H1 (cell line): ENCODE results near the gene INTS1. TPM values are rescaled to one million over a fixed set of nuclear protein-coding genes. Genes with fewer than 3 reads are reported as not detected.

ENCODE experiments used
- CTCF ChIA-PET: fragments of 300-600 bp; sonication (Branson Sonifier 250); formaldehyde crosslinking; loops from one replicate; lab custom pipeline; 2021; ENCODE audit not compliant: partially characterized antibody; lab: Charles Lee
- POLR2A ChIA-PET: fragments of 300-600 bp; sonication (Branson Sonifier 250); formaldehyde crosslinking; loops from one replicate; lab custom pipeline; 2021; ENCODE audit warnings: inconsistent platforms; ENCODE audit not compliant: partially characterized antibody; lab: Charles Lee
- DNase-seq, 2 experiments: peaks; one replicate each; pipeline versions ENCODE4 v3.0.0 to v3.0.0-alpha.2; 2010 to 2022; ENCODE audit warnings: low spot score in 2 of 2, low read depth in 1 of 2, mixed read lengths in 1 of 2
- FAIRE-seq: peaks from 2 replicates; lab custom pipeline; 2011; peaks lifted over from hg19 to GRCh38; lab: Jason Lieb, UNC
- H2AFZ ChIP-seq: 2 replicates; pipeline ENCODE4 v1.8.1; 2012; ENCODE audit warnings: low read length, inconsistent platforms
- H2AK5ac ChIP-seq: 2 replicates; pipeline ENCODE4 v1.6.1; 2013; ENCODE audit warnings: low read depth, low read length
- H2BK120ac ChIP-seq: replicated peaks from 2 replicates; pipeline ENCODE3; 2013; ENCODE audit warnings: low read depth, low read length, inconsistent platforms
- H2BK12ac ChIP-seq: 2 replicates; pipeline ENCODE4 v1.6.1; 2013; ENCODE audit warnings: low read depth, low read length
- H2BK15ac ChIP-seq: 2 replicates; pipeline ENCODE4 v1.6.1; 2013; ENCODE audit warnings: low read length
- H2BK20ac ChIP-seq: 2 replicates; pipeline ENCODE4 v1.6.1; 2013; ENCODE audit warnings: low read length
- H2BK5ac ChIP-seq: 2 replicates; pipeline ENCODE4 v1.6.1; 2013; ENCODE audit warnings: low read depth, low read length
- H3K14ac ChIP-seq: 2 replicates; pipeline ENCODE4 v1.6.1; 2013; ENCODE audit warnings: inconsistent platforms; ENCODE audit not compliant: insufficient read length
- H3K18ac ChIP-seq: 2 replicates; pipeline ENCODE4 v1.6.1; 2013; ENCODE audit warnings: low read length; ENCODE audit errors: extremely low read depth
- H3K23ac ChIP-seq: 2 replicates; pipeline ENCODE4 v1.6.1; 2013; ENCODE audit warnings: inconsistent platforms; ENCODE audit not compliant: insufficient read length
- H3K23me2 ChIP-seq: 2 replicates; pipeline ENCODE4 v1.6.1; 2013; ENCODE audit warnings: low read depth, low read length
- H3K27ac ChIP-seq: 2 replicates; pipeline ENCODE4 v1.6.1; 2011; ENCODE audit warnings: low read depth, low read length, inconsistent platforms
- H3K27me3 ChIP-seq, 4 experiments: replicated peaks in 1 of 4; 1 replicate in 1 of 4; 2 replicates in 3 of 4; pipeline versions ENCODE4 v1.6.1 to v1.8.1; 2011 to 2013; ENCODE audit warnings: low read length in 3 of 4, mild to moderate bottlenecking in 3 of 4, inconsistent platforms in 2 of 4, mixed read lengths in 2 of 4, moderate library complexity in 1 of 4; ENCODE audit not compliant: control insufficient read depth in 3 of 4, insufficient read depth in 3 of 4; ENCODE audit errors: extremely low read depth in 1 of 4
- H3K36me3 ChIP-seq, 4 experiments: 2 replicates each; pipeline versions ENCODE4 v1.6.1 to v1.8.1; 2011 to 2013; ENCODE audit warnings: mild to moderate bottlenecking in 4 of 4, low read length in 3 of 4, moderate library complexity in 2 of 4, control low read depth in 1 of 4, inconsistent platforms in 1 of 4; ENCODE audit not compliant: insufficient read depth in 4 of 4, control insufficient read depth in 2 of 4
- H3K4ac ChIP-seq: replicated peaks from 2 replicates; pipeline ENCODE3; 2013; ENCODE audit warnings: low read length, low read depth, mixed read lengths, inconsistent platforms; ENCODE audit not compliant: insufficient read length
- H3K4me1 ChIP-seq, 4 experiments: replicated peaks in 1 of 4; 1 replicate in 1 of 4; 2 replicates in 3 of 4; pipeline versions ENCODE4 v1.6.1 to v1.8.1; 2011 to 2013; ENCODE audit warnings: low read length in 3 of 4, inconsistent platforms in 2 of 4, mixed read lengths in 1 of 4; ENCODE audit not compliant: insufficient read depth in 4 of 4, control insufficient read depth in 3 of 4
- H3K4me2 ChIP-seq, 2 experiments: 2 replicates each; pipeline versions ENCODE4 v1.6.1 to v1.8.1; 2011 to 2013; ENCODE audit warnings: low read depth in 2 of 2, low read length in 2 of 2, control low read depth in 1 of 2, inconsistent platforms in 1 of 2, mild to moderate bottlenecking in 1 of 2; ENCODE audit not compliant: insufficient read depth in 1 of 2
- H3K4me3 ChIP-seq, 4 experiments: fragments of 200-600, 300-600 bp in 1 of 4; sonication (generic), shearing (Covaris generic), sonication (Bioruptor Twin) in 1 of 4; 2 replicates each; pipeline versions ENCODE4 v1.5.1 to v1.8.1; 2011 to 2016; ENCODE audit warnings: low read length in 4 of 4, low read depth in 3 of 4, control low read depth in 2 of 4, inconsistent platforms in 2 of 4, mild to moderate bottlenecking in 2 of 4, mixed read lengths in 1 of 4, moderate library complexity in 1 of 4; ENCODE audit not compliant: insufficient read depth in 2 of 4; ENCODE audit errors: extremely low read depth in 1 of 4
- H3K56ac ChIP-seq: replicated peaks from 2 replicates; pipeline ENCODE3; 2013; ENCODE audit warnings: low read depth, mild to moderate bottlenecking, mixed read lengths, low read length, inconsistent platforms; ENCODE audit not compliant: insufficient read length
- H3K79me1 ChIP-seq: 2 replicates; pipeline ENCODE4 v1.6.1; 2013; ENCODE audit warnings: low read depth, low read length, control low read depth
- H3K79me2 ChIP-seq, 2 experiments: 2 replicates each; pipeline versions ENCODE4 v1.6.1 to v1.8.1; 2012 to 2013; ENCODE audit warnings: low read length in 2 of 2, mild to moderate bottlenecking in 2 of 2, inconsistent platforms in 1 of 2; ENCODE audit not compliant: insufficient read depth in 2 of 2, control insufficient read depth in 1 of 2
- H3K9ac ChIP-seq, 4 experiments: replicated peaks in 1 of 4; 1 replicate in 1 of 4; 2 replicates in 3 of 4; pipeline versions ENCODE4 v1.6.1 to v1.8.1; 2011 to 2013; ENCODE audit warnings: low read depth in 3 of 4, low read length in 3 of 4, control low read depth in 2 of 4, mild to moderate bottlenecking in 2 of 4, moderate library complexity in 2 of 4, inconsistent platforms in 1 of 4; ENCODE audit errors: extremely low read depth in 1 of 4
- H3K9me3 ChIP-seq, 2 experiments: 2 replicates each; pipeline versions ENCODE4 v1.6.1 to v1.8.1; 2012 to 2013; ENCODE audit warnings: mild to moderate bottlenecking in 2 of 2, moderate library complexity in 2 of 2, control low read depth in 1 of 2, inconsistent platforms in 1 of 2, low read depth in 1 of 2, low read length in 1 of 2, mixed read lengths in 1 of 2; ENCODE audit not compliant: insufficient read depth in 2 of 2
- H4K20me1 ChIP-seq, 2 experiments: replicated peaks in 1 of 2; 2 replicates each; pipeline versions ENCODE3 to v1.8.1; 2011 to 2013; ENCODE audit warnings: inconsistent platforms in 2 of 2, low read length in 2 of 2, mild to moderate bottlenecking in 1 of 2; ENCODE audit not compliant: insufficient read depth in 2 of 2, control insufficient read depth in 1 of 2
- H4K5ac ChIP-seq: 2 replicates; pipeline ENCODE4 v1.6.1; 2013; ENCODE audit warnings: low read length, low read depth, mixed read lengths, inconsistent platforms; ENCODE audit not compliant: insufficient read length
- H4K8ac ChIP-seq: 2 replicates; pipeline ENCODE4 v1.8.0; 2013; ENCODE audit warnings: mild to moderate bottlenecking, moderate library complexity, low read length, inconsistent platforms; ENCODE audit not compliant: insufficient read depth; ENCODE audit errors: extremely low read depth
- H4K91ac ChIP-seq: replicated peaks from 2 replicates; pipeline ENCODE3; 2013; ENCODE audit warnings: low read length, mixed read lengths, inconsistent platforms; ENCODE audit not compliant: insufficient read length
- BRCA1 ChIP-seq: IDR thresholded peaks from 2 replicates; pipeline ENCODE4 v1.6.1; 2012; ENCODE audit warnings: low read depth, low read length, improper control_type of control experiment
- EZH2 ChIP-seq: fragments of 200-600 bp; sonication (generic); IDR thresholded peaks from 2 replicates; pipeline ENCODE4 v1.7.1; 2012; ENCODE audit warnings: low read depth, mild to moderate bottlenecking, moderate library complexity, low read length, inconsistent platforms; ENCODE audit not compliant: severe bottlenecking
- NANOG ChIP-seq: IDR thresholded peaks from 2 replicates; pipeline ENCODE4 v1.6.1; 2011; ENCODE audit warnings: low read length, low read depth, mild to moderate bottlenecking, inconsistent platforms; ENCODE audit not compliant: insufficient read depth, poor library complexity, severe bottlenecking
- RFX5 ChIP-seq: IDR thresholded peaks from 2 replicates; pipeline ENCODE4 v1.6.1; 2011; ENCODE audit warnings: low read depth, low read length, improper control_type of control experiment, borderline replicate concordance
- RXRA ChIP-seq: IDR thresholded peaks from 2 replicates; pipeline ENCODE4 v1.6.1; 2011; ENCODE audit warnings: low read depth, mild to moderate bottlenecking, low read length, moderate library complexity; ENCODE audit not compliant: insufficient read depth
- SP2 ChIP-seq: IDR thresholded peaks from 2 replicates; pipeline ENCODE4 v1.6.1; 2012; ENCODE audit warnings: mild to moderate bottlenecking, low read length, inconsistent platforms
- TEAD4 ChIP-seq: IDR thresholded peaks from 2 replicates; pipeline ENCODE4 v1.6.1; 2012; ENCODE audit warnings: low read depth, low read length, inconsistent platforms, mixed read lengths
- WGBS, 2 experiments: shearing (Covaris generic) in 1 of 2; methylation state at CpG; one replicate each; pipeline versions ENCODE4 v1.1.6 to v1.1.7; 2013 to 2015; ENCODE audit warnings: low lambda C conversion rate in 2 of 2, mixed read lengths in 2 of 2, inconsistent platforms in 1 of 2, low coverage in 1 of 2, missing lambda C conversion rate in 1 of 2; ENCODE audit not compliant: insufficient replicate concordance in 2 of 2, insufficient coverage in 1 of 2, insufficient read length in 1 of 2; ENCODE audit errors: extremely low coverage in 1 of 2, missing lambda C conversion rate in 1 of 2; 5-methylcytosine and 5-hydroxymethylcytosine counted together
- polyA plus RNA-seq, 7 experiments: library from polyadenylated mRNA; depleted of rRNA in 3 of 7; stranded (reverse) in 5 of 7; unstranded in 2 of 7; fragments of >200 nt in 5 of 7; fragments of 200-250 nt in 2 of 7; gene quantifications; 1 replicate in 5 of 7; 2 replicates in 1 of 7; 4 replicates in 1 of 7; pipeline versions ENCODE4 v1.2.1 to v1.2.3, GENCODE V29; 2011 to 2013; ENCODE audit warnings: missing spikeins in 2 of 7, mixed read lengths in 2 of 7
- total RNA-seq: library from RNA; stranded (reverse); fragmentation: NEBNext Ultra II Directional; extraction: Animal tissue kit (Norgen Biotek cat#: 25700); gene quantifications from 2 replicates; pipeline ENCODE4 v1.2.1, GENCODE V29; 2021

The INTS1 gene
- total and polyA plus RNA-seq, 2 of the 8 experiments (the other 6 are each of a cell fraction or from before 2014, with no cell fraction given) = 76.9 to 104 TPM

GRCh38 chr7:1461646-1462375 lies 42.4 kb downstream of the INTS1 start:
- Histone ChIP-seq H2AFZ (no peak overlapping the region), H2AK5ac (0 out of 2 replicates have a peak overlapping the region, but pooled peaks have one; percentile 8), H2BK12ac (no peak overlapping the region), H3K4ac (no peak overlapping the region), H3K36me3 (no peaks in the 10 kb centered on the region), H3K23ac (no peak overlapping the region), H3K14ac (no peak overlapping the region), H2BK5ac (0 out of 2 replicates have a peak overlapping the region, but pooled peaks have one; percentile 44), H3K4me1 (peaks cover 0 to 18% (median 13%) of the 10 kb centered on the region in 4 experiments; a peak in 6 of 7 replicates), H2BK20ac (no peak overlapping the region), H4K20me1 (peaks cover 0 to 2% of the 10 kb centered on the region in 2 experiments), H3K4me2 (no peak overlapping the region), H4K91ac (no peak overlapping the region), H3K9me3 (no peaks in the 10 kb centered on the region), H3K27me3 (no peaks in the 10 kb centered on the region), H2BK120ac (no peak overlapping the region), H4K8ac (no peak overlapping the region), H3K79me2 (no peaks in the 10 kb centered on the region), H3K56ac (no peak overlapping the region), H3K23me2 (peaks cover 9% of the 10 kb centered on the region; the same call in 1 of the 2 replicates), H3K4me3 (no peak overlapping the region), H3K79me1 (no peaks in the 10 kb centered on the region), H3K27ac (no peak overlapping the region), H2BK15ac (0 out of 2 replicates have a peak overlapping the region, but pooled peaks have one; percentile 46), H3K9ac (no peak overlapping the region), H4K5ac (no peak overlapping the region), H3K18ac (no peak overlapping the region)
- no peak for TF ChIP-seq BRCA1
- TF ChIP-seq NANOG = no peak
- no peak for TF ChIP-seq SP2
- TF ChIP-seq RFX5 = no peak
- TF ChIP-seq EZH2 = no peak
- no peak for TF ChIP-seq TEAD4
- TF ChIP-seq RXRA = no peak
- WGBS, 2 experiments = 85% methylated on average over 13 of the region's 18 CpGs; no CpG with 5 or more reads in 1 of the 2 experiments
- FAIRE-seq = no peak
- DNase-seq = no peak
- ChIA-PET CTCF (interaction anchor here (0.6 to 1.4 kb wide), 4 partner anchors 10 to 21 kb away, joined by 3 to 7 read pairs (median 3); no protein-coding TSS in a partner anchor), POLR2A (interaction anchor here (1.1 to 2.4 kb wide), 4 partner anchors 9 to 36 kb away, joined by 3 to 8 read pairs (median 6); no protein-coding TSS in a partner anchor)
